NCI-H1092 (cell line): ENCODE measurements around the gene LRRK1.

ENCODE experiments used
- DNase-seq: peaks from one replicate; lab custom pipeline; 2025; lab: John Stamatoyannopoulos, UW

LRRK1 gene

DNA sequence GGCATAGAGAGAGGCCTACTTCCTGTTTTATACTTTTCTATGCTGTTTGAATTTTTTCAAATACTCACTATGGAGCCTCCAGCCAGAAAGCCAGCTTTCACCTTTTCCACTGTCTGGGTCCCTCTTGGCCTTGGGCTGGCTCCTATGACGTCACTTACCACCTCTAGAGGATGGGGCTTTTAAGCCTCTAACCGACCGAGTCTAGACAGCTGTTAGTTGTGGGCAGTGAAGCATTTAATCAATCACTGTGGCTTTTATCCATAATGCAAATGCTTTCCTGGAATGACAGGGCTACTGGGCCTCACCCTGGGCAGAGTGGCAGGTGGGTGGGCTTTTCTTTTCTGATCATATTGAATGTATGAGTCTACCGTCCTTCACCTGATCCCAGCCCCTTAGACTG lies 61.9 kb downstream of the LRRK1 start:
- DNase-seq, result no peak

DNA sequence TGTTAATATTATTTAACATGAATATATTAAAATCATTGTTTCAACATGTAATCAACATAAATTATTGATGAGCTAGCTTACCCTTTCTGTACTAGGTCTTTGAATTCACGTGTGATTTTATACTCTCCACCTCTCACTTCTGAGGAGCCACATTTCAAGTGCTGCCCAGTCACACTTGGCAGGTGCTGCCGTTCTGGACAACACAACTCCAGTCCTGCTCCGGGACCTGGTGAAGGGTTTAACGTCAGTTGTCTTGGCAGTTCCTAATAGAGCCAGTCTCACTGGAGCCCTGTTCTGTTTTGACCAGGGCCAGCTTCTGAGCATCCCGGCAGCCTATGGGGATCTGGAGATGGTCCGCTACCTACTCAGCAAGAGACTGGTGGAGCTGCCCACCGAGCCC lies 64.1 kb downstream of the LRRK1 start:
- no peak for DNase-seq

DNA sequence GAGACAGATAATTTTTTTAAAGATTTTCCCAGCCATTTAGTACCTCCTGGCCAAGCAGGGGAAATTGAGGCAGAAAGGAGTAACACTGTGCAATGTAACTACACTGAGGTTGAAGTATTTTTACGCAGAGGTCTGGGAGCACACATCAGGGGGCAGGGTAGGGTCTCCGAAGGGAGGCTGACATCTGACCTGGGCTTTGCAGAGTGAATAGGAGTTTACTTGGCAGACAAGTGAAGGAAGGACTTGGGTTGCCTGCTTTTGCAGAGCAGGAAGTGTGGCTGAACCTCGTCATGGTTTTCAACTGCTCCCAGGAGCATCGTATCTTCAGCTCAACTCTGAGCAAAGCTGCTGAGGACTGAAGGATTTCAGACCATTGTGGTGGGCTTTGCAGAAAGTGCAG lies 66.2 kb downstream of the LRRK1 start:
- no peak for DNase-seq

DNA sequence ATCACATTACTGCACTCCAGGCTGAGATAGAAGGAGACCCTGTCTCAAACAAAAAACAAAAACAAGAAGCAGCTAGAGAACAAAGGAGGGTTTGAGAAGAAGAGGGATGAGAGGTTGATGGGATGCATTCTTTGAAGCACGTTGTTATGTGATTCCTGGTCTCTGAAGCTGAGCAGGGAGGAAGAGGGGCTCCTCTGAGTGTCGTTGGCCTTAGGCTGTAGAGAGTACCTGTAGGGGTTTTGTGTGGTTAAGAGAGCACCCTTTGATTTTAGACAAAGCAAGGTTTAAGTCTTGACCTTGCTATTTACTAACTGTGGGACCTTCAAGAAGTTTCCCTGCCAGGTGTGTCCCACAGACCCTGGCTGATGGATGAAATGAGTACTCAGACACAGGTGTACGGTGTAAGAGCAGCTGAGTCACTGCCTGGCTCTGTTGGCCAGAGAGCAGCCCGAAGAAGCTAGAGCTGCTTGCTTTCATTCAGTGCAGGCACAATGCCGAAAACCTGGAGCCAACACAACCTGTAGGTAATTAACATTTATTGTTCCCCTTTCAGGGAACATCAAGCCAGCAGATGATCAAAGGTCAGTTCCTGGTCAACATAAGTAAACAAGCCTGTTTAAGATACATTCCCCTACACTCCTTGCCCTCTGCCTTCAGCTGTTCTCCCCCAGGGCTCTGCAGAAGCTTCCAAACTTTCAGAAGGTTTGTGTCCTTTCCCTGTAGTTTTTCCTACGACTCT lies 67.2 kb downstream of the LRRK1 start:
- no peak for DNase-seq

DNA sequence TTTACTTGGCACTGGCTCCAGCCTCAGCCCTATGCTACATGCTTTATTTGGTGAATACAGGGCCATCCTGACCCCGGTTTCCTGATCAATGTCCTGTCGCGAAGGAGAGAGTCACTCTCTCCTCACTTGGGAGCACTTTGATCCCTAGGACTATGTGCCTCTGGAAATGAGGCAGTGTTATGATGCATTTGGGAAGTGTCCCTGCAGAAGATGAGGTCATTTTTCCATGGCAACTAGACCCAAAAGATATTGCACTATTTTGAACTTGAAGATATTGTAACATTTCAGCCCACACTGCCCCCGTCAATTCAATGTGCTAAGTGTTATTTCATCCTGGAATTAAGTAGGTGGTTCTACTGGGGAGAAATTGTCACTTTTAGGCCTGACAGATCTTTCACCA lies 68.0 kb downstream of the LRRK1 start:
- DNase-seq, result no peak

DNA sequence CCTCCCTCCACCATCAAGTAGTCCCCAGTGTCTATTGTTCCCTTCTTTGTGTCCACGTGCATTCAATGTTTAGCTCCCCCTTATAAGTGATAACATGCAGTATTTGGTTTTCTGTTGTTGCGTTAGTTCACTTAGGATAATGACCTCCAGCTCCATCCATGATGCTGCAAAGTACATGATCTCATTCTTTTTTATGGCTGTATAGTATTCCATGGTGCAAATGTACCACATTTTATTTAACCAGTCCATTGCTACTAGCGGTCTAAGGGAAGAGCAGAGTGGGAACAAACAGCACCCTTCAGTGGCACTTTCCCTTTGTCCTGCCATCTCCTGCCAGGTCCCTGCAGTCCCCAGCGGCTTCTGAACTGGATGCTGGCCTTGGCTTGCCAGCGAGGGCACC lies 69.1 kb downstream of the LRRK1 start:
- DNase-seq, result no peak

DNA sequence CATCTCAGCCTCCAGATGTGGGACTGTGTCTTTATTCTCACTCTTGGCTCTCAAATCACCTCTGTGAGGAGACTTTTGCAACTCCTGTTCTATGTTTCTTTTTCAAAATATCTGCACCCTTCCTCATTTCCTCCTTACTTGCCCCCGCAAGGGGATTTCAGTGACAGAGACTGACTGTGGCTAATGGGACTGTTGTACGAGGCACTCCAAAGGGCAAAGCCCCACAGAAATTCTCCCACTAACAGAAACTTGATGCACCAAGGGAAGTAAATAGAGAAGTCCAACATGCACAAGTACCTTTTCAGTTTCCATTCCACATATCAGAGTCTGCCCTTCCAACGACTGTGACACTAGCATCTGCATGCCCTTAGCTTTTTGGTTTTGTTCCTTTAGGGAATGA lies 69.7 kb downstream of the LRRK1 start:
- DNase-seq, result no peak

DNA sequence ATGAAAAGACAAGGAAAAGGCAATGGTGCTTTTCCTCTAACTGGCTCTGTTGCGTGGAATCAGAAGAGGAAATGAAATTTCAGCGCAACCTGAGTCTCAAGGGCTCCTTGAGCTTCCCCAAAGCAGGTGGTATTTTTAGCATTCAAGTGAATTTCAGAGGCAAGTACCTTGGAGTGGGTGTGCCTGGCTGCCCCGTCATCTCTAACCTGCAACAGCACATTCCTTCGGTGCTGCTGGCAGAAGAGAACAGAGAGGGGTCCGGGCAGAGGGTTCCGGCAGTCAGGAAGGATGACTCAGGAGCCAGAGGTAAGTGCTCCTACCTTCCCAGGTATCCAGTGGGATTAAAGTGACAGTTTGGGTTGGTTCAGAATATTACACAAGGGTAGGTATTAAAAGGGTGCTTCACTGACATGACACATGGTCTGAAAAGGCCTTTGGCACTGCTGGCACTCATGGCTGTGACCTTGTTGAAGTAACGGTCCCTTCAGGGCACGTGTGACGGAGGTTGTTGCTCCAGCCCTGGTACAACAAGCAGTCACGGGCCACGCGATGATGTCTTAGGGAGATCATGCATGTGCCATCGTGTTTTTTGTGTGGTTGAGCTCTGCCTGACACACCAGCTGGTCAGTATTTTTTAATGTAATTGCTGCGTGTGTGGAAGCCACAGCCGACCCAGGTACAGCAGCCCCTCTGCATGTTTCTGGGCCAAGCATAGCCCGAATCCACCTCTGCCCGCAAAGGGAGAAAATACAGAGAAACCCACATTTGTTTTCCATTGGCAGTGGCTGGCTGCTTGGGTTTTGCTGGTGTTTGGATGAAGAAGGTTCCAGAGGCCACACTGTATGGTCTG lies 75.7 kb downstream of the LRRK1 start:
- DNase-seq, result no peak

DNA sequence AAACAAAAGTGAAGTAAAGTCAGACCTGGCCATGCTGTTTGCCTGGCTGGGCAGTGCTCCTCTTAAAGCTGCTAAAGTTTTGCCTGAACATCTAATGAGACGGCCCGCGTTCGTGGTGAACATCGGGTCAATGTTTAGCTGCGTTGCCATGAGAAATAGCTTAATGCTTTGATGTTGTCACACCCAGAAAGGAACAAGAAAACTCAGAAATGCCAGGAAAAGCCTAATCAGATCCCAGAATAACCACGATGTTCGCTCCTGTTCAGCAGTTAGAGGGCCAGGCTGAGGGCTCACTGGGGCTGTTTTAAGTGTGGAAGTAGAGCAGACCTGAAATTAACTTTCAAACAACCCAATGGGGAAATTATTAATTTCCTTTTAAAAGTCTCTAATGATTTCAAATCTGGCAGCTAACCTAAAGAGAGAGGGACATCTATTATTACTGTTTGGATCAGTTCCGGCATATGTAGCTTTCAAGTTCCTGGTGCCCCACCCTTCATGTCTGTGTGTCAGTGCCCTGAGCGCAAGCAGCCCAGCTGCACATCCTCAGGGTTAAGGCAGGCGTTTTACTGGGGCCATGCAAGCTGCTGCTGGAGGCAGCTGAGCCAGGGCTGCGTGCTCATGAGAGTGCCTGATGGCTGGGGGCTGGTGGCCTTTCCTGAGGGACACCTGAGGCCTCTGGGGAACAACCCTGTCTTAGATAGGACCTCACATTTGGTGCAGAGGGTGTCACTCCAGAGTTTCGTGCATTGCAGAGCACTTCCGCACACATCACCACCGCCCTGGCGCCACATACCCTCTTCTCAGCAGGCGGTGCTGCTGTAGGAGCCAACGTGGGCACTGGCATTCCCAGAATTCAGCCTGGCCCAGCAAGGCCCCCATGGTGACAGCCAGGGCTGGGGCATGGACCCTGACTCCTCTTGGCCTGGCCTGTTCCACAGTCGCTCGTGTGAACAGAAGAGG lies 76.6 kb downstream of the LRRK1 start:
- no peak for DNase-seq

DNA sequence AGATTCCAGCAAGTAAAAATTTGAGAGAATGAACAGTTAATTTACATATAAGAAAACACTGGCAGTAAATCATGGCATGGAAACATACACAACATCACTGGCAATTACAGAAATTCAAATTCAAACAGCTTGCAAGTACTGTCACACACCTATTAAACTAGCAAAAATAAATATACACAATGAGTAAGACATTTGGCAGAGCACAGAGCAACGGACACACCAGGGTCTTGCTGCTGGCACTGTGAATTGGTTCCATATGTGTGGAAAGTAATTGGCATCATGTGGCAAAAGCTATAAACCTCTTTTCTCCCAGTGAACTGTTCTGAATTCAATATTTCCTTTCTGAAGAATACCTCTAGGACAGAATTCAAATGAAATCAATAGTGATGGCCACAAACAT lies 78.3 kb downstream of the LRRK1 start:
- DNase-seq, result no peak

DNA sequence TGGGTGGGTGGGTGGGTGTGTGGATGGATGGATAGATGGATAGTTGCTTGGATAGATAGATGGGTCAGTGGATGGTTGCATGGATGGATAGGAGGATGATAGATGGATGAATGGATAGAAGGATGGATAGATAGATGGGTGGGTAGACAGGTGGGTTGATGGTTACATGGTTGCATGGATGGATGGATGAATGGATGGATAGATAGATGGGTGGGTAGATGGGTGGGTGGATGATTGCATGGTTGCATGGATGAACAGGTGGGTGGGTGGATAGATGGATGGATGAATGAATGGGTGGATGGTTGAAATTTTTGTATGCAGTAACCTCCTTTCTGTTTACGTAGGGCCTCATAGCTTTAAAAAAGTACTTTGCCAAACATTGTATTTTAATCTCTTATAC lies 79.5 kb downstream of the LRRK1 start:
- no peak for DNase-seq

DNA sequence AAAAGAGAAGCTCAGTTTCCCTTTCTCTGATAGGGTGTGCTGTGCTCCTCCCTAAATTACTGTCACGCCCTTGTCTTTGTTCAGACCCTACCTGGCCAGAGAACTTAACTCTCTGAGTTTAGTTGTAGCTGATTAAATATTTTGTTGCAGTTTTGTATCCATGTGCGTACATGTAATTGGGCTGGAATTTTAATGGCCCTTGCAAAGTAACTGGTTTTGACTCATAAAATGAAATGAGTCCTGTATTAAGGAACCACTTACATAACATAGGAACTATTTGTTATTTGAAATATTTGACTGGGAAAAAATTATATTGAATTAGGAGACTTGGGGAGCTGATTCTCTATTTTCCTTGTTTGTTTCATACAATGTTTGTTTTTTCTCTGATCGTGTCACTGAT lies 80.2 kb downstream of the LRRK1 start:
- DNase-seq, result no peak

DNA sequence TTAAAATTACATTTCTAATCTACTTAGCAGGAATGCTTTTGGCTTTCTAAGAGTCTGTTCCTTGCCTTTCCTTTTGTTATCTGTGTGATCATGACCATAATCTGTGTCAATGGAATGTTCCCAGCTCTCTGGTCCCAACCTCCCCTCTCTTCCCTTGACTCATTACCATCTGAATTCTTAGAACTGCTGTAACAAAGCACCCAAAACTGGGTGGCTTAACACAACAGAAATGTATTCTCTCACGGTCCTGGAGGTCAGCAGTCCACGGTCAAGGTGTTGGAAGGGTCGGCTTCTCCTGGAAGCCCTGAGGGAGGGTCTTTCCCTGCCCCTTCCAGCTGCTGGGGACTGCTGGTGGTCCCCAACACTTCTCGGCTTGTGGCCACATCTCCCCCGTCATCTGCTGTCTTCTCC lies 81.1 kb downstream of the LRRK1 start:
- no peak for DNase-seq

DNA sequence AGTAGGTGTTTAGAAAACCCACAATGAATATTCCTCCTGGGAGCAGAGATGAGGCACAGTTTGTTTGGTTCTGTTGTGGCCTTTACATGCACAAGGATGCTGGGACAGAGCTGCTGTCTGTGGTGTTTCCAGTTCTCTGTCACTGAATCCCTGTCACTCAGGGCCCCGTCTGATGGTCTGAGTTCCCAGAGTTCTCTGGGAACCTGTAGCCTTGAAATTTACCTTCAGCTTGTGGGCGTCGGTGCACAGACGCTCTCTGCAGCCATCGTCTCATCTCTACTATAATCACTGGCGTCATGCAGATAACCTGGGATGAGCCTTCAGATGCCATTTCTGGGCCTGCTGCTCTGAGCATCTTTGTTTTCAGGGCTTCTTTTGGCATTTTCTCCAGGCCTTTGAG lies 81.9 kb downstream of the LRRK1 start:
- DNase-seq, result no peak

DNA sequence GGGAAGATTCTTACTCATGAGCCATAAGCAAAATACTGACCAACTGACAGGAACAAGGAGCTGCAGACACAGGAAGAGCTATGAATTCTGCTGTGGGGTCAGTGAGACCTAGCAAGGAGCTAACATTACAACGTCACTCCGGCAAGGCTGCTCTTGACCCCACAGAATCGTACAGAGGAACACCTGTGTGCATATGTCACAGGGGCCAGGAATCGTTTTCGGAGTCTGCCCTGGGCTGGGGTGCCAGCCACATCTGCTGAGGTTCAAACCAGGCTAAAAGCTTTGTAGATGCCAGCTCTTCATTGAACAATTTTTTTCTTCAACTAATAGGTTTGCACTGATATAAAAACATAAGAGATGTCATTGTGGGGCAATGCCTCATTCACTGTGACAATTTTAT lies 82.6 kb downstream of the LRRK1 start:
- no peak for DNase-seq

DNA sequence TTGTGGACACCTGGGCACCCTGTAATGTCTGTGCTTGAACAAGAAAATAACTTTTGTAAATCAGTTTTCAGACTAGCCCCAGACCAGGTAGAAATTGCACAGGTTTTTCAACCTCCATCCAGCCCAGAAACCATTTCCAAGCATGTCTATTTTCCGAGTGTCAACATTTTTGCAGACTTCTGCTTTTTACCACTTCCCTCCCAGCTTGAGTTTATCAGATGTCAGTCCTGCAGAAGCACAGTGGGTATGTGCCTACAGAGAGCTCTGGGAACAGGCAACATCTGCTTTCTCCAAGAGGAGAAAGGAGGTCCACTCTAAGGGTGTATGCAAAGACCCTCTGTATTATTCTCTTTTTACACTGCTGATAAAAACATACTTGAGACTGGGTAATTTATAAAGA lies 83.9 kb downstream of the LRRK1 start:
- DNase-seq, result no peak

DNA sequence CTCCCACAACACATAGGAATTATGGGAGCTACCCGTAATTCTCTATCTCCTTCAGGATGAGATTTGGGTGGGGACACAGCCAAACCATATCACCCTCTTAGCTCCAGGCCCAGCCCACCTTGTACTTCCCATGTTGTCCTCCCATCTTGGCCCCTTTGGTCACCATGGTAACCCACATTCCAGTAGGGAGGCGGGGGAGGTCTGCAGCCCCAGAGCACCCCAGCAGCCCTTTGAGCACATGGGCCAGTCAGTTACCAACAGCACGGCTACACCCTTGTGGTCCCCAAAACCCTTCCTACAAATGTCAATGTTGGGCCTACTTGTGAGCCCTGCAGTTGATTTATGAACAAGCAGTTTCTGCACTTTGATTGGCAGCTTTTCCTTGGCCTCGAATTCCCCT lies 84.5 kb downstream of the LRRK1 start:
- DNase-seq, result no peak

DNA sequence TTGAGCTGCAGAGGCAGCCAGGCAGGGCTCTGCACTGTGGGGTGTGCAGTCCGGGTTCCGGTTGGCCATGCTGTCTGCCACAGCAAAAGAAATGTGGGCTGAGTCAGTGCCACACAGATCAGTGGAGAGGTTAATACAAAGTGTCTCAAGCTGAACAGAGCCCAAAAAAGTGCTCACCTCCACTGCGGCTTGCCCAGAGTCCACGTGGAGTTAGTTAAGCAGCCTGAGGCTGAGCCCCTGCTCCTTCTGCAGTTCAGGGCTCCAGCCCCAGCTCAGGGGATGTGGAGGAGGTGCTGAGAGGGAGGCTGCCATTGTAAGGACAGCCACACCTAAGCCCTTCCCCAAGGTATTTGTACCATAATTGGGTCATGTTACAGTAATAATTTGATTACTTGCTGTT lies 85.3 kb downstream of the LRRK1 start:
- no peak for DNase-seq

DNA sequence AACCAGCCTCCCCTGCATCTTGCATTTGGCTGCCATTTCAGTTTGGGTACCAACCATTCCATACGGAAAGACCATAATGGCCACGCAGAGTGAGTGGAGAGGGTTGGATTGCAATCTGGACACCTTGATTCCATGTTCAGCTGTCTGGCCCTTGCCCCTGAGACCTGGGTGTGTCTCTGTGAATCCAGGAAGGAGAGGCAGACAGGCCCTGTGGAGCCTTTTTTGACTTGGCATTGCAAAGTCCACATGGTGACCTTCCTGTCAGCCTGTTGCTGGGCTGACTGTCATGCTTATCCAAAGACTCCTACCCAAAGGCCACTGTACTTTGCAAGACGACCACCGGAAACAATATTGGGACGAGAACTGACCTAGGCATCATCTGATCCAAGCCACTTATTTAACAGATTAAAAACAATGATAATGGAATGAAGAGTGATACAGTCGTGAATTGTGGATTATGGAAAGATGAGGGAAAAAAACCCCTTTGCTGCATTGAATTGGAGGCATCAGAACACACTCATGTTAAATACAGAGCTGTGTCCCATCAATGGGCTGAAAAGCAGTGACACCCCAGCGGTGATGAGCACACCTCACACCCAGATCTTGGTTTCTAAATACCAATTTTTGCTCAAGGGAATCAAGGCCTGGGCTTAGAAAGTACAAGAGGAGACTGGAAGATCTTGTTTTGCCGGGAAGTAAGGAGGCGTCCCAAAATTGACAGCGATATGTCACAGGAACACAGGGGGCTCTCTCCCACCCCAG lies 86.0 kb downstream of the LRRK1 start:
- no peak for DNase-seq

DNA sequence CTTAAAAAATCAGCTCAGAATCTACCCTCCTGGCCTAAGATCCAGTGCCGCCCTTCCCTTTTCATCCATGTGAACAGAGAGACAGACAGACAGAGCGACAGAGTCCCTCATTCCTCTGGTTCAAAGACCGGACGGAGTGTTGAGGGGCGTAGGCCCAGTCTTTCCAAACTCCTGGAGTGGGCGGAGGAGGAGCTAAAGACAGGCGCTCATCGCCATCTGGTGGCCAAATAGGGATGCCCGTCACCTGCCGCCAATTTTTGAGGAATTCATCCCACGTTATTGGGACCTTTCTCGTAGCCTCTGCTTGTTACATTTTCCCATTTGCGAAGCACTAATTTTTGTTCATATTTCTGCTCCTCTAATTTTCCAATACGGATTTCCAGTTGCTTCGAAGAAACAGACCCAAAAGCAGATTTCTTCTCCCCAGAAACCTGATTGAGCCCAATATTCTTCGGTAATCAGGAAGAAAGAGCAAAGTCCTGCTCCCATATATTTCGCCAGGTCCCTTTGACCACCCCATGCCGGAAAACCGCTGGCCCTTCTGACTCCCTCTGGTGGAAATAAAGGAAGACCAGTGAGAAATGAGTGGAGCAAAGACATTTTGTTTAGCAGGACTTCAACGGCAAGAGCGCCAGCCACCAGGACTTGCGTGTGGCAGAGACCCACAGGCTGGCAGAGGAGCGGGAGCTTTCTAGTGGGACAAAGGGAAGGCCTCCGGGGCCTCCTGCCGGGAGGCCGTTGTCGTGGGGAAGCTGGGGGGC lies 88.0 kb downstream of the LRRK1 start:
- DNase-seq, result peak; percentile 38
